Erythroblast (primary cell): Measurements from ENCODE around the gene CTNNA2.
A peak's percentile ranks its signal among the peaks of the same experiment; 100 is the strongest.

Source experiments
- DNase-seq, 2 experiments: peaks; one replicate each; lab custom pipeline; 2025; lab: John Stamatoyannopoulos, UW
- GATA1 ChIP-seq: IDR thresholded peaks from 2 replicates; pipeline ENCODE4 v1.6.1; 2011; ENCODE audit warnings: low read depth, mild to moderate bottlenecking, control low read depth, low read length, moderate library complexity
- POLR2A ChIP-seq: IDR thresholded peaks from 2 replicates; pipeline ENCODE4 v1.6.1; 2011; ENCODE audit warnings: mild to moderate bottlenecking, low read length

The CTNNA2 gene

GRCh38 chr2:80288576-80288975, 775.7 kb downstream of the CTNNA2 start:
- TF ChIP-seq POLR2A (no peak), GATA1 (no peak)
- no peak for DNase-seq

GRCh38 chr2:80291656-80292055, 778.8 kb downstream of the CTNNA2 start:
- no peak for DNase-seq
- TF ChIP-seq GATA1: no peak
- TF ChIP-seq POLR2A: no peak

DNA sequence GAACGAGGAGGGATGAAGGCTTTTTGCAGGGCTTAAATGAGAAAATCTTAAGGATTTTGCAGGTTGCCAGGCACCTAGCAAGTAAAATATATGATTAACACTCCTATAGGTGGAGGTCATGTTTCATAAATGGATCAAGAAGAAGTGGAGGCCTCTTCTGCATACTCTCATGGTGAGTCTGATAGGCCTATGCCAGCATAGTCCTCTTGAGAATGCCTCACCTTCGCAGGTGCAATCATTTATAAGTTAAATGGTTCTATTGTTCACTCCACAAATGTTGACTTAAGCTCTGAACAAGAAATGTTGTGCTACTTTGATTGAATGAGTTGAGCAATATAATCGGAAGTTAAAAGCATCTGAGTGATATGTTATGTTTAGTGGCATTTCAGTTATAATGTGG, 779.6 kb downstream of the CTNNA2 start:
- DNase-seq: no peak
- no peak for TF ChIP-seq POLR2A
- no peak for TF ChIP-seq GATA1

- TF ChIP-seq POLR2A: no peak
- TF ChIP-seq GATA1: no peak
- DNase-seq: no peak
Measured at GRCh38 chr2:80293039-80293438, 780.2 kb downstream of the CTNNA2 start.

DNA sequence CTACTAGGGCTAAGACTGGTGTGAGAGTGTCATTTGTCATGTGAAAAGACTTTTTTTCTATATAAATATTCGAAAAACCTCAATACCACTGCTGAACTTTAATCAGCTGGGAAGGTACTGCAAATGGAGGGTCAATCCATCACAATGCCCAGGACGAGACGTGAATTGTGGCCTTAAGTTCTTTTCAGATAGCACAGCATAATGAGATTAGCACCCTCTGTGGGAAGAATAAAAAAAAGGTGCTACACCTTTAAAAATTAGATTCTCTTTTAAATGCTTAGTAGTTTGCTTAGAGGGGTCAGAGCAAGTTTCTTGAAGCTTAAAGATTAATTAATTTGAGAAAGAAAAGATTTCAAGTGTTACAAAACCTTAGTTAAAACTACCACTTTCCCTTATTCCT, 786.1 kb downstream of the CTNNA2 start:
- TF ChIP-seq POLR2A (no peak), GATA1 (no peak)
- DNase-seq: no peak

DNA sequence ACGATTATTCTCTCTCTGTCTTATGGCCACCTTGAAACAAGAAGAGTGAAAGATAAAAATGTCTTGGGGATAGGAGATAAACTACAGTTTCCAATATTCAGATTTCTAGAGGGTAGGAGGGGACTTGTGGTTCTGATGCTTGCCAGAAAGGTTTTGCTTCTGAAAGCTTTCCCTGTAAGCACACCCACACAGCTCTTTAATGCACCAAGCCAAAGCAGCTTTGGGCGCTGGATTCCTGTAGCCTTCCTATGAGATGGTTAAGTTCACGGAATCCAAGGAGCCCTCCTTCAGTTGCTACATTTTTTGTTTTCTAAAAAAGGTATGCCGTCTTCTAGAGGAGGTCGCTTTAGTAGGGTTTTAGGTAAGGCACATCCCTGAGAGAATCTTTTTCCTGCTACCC, 786.8 kb downstream of the CTNNA2 start:
- TF ChIP-seq GATA1 (no peak), POLR2A (no peak)
- DNase-seq: no peak

- DNase-seq: no peak
- TF ChIP-seq GATA1 (no peak), POLR2A (no peak)
Measured at GRCh38 chr2:80300346-80300745, 787.5 kb downstream of the CTNNA2 start.

GRCh38 chr2:80300954-80301353, 788.1 kb downstream of the CTNNA2 start:
- no peak for DNase-seq

GRCh38 chr2:80302001-80302313, 789.1 kb downstream of the CTNNA2 start:
- TF ChIP-seq GATA1 (no peak), POLR2A (no peak)
- no peak for DNase-seq

More at GRCh38 chr2:80300954-80301353, 788.1 kb downstream of the CTNNA2 start:
- no peak for TF ChIP-seq POLR2A
- TF ChIP-seq GATA1: no peak

DNA sequence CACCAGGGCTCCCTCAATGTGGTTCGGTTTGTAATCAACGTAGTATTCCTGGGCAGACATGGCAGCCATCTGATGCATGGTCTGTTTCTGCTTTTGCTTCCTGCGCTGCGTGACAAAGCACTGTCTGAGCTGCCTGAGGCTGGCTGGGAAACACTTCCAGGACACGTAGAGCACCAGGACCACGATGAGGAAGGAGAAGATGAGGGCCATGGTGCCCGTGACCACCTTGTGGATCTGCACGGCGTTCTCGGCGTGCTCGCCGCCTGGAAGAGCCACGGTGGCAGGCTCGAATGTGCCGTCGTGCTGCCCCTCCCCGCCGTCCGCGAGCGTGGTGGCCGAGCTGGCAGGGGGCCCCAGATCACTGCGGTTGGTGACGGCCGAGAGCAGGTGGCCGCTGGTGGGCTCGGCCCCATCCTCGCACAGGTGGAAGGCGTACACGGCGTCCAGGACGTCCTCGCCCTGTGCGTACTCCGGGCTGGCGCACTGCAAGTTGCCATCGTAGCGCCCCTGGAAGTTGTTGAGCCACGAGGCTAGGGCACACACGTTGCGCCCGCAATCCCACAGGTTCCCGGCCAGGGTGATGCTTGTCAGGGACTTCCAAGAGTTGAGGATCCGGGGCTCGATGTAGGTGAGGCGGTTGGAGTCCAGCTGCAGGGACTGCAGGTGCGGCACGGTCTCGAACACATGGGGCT, 789.6 kb downstream of the CTNNA2 start:
- no peak for DNase-seq
- TF ChIP-seq POLR2A (no peak), GATA1 (no peak)

- peak in 1 of 2 experiments; percentile 2 for DNase-seq
Measured at GRCh38 chr2:80303006-80303908, 790.4 kb downstream of the CTNNA2 start.

DNA sequence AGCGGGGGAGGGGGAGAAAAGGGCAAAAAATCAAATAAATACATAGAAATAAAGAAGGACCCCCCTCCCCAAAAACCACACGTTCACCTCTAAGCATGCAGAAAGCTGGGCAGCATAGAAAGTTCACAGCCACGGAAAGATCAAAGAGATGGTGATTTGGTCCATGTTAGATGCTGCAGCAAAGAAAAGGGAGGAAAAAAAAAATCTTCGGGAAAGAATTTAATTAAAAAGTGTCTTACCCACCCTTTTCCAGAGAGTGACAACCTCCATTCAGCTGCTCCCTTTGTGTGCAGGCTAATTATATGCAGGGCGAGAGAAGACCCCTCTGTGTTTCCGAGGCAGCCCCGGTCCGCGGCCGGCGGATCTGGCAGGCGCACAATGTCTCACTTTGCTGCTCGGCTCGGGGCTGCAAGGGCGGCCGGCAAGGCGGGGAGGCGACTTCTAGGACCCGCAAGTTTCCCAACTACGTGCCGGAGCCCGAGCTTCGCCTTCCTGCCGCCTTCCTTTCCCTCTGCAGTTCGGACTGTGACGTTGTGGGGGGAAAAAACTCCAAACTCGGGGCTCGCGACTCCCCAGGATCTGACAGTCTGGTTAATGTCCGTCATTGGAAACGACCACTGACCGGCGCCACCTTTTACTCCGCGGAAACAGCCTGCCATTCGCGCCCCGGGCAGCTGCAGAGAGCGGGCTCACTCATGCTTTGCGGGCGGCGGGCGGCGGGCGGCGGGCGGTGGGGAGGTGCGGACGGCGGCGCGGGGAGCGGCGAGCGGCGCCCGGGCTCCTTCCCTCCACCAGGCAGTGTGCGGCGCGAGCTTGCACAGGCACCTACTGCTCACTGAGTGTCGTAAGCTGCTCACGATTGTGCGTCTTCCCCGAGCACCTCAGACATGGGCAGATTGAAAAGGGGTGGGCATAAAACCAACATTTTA, 791.3 kb downstream of the CTNNA2 start, which contains the start of gene LRRTM1:
TSS of gene LRRTM1 (minus strand) at position 844 of the 929 bp plus-strand sequence. CDS start 933 bp downstream, outside the sequence.
- TF ChIP-seq POLR2A (no peak), GATA1 (no peak)
- no peak for DNase-seq

More at GRCh38 chr2:80303006-80303908, 790.4 kb downstream of the CTNNA2 start:
- TF ChIP-seq POLR2A: no peak

DNA sequence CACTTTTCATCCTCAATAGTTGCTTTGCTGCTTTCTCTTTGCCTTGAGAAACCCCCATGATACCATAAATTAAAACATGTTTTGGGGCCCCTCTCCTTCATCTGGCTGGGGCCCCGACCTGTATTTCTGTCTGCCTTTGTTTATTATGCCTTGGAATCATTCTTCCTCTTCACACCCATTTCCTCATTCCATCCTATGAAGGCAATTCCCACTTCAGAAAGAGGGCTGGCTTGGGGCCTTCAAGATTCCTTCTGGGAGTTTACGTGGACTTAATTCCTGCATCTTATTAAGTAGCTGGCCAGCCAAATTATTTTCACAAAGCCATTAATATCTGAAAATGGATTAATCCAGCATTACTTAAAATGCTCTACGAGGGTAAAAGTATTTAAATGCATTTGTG, 798.5 kb downstream of the CTNNA2 start:
- no peak for TF ChIP-seq GATA1
- no peak for TF ChIP-seq POLR2A
- DNase-seq: no peak
